Epithelial cell of umbilical artery (primary cell): ENCODE measurements around the gene HOXA2. TPM values are rescaled to one million over a fixed set of nuclear protein-coding genes. Genes with fewer than 3 reads are reported as not detected.

Source experiments
- total RNA-seq: library from RNA; depleted of rRNA; stranded (reverse); fragments of >200 nt; gene quantifications from 2 replicates; pipeline ENCODE4 v1.2.3, GENCODE V29; 2014

Gene HOXA2
- total RNA-seq: under 0.01 and 0.15 TPM in 2 replicates

DNA sequence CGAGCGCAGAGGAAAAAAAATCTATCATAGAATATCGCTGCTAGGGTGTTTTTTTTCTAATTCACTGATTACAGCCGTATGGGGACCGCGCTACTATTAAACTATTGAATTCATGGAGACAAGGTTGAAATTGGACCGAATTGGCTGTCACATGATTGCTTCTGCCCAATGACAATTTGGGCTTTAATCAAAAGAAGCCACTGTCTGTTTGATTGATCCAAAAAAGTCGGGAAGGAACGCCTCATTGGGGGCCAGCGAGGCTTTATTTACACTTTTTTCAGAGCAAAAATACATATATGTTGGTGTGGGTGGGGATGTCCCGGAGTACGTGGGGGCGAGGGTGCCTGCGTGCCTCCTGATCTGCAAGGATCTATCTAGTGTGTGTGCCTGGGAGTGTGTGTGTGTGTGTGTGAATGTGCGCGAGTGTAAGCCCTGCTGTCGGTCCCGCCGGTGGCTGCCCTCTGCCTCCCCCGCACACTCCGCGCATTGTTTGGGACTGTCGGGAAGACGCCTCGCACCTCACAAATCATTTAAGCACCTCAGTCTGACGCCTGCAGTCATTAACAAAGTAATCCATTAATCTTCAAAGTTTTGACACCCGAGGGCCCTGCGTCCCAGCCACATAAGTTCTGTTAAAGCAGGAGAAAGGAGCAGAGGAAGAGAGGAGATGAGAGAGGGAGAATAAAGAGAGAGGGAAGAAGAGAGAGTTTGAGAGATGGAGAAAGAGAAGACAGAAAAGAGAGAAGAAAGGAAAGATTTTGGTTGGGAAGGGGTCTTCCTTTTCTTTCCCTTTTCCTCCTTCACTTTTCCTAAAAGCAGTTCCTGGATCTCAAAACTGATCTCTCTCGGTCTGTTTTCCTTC, at the start of gene HOXA2:
Gene HOXA2, minus strand, starts transcription at position 103 of the 862 bp plus-strand sequence. CDS start 183 bp downstream, outside the sequence.

GRCh38 chr7:27147199-27148030, 44.9 kb upstream of the HOXA2 start, which contains the start of gene HOXA6:
Gene HOXA6 (minus strand): TSS chr7:27147774. CDS start chr7:27147749, 25 bp downstream.

DNA sequence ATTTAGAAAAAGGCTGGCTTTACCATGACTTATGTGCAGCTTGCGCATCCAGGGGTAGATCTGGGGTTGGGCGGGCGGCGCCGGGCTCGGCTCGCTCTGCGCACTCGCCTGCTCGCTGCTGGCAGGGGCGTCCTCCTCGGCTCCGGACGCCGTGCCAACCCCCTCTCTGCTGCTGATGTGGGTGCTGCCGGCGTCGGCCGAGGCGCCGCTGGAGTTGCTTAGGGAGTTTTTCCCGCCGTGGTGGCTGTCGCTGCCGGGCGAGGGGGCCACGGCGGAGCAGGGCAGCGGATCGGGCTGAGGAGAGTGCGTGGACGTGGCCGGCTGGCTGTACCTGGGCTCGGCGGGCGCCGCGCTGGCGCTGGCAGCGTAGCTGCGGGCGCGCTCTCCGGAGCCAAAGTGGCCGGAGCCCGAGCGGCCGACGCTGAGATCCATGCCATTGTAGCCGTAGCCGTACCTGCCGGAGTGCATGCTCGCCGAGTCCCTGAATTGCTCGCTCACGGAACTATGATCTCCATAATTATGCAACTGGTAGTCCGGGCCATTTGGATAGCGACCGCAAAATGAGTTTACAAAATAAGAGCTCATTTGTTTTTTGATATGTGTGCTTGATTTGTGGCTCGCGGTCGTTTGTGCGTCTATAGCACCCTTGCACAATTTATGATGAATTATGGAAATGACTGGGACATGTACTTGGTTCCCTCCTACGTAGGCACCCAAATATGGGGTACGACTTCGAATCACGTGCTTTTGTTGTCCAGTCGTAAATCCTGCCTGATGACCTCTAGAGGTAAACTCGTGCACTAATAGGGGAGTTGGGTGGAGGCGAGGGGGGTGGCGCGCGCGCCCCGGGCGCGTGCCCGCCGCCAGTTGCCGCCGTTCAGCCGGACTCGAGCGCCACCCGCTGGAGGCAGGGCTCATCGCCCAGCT, 40.8 kb upstream of the HOXA2 start, which contains the start of gene HOXA5:
Gene HOXA5, minus strand, starts transcription at position 659 of the 927 bp plus-strand sequence. Its CDS starts 74 bp downstream, at position 585.

GRCh38 chr7:27130540-27131389, 28.3 kb upstream of the HOXA2 start, which contains the start of gene HOXA4:
Gene HOXA4 (minus strand): TSS chr7:27130757. CDS start chr7:27130733, 24 bp downstream.

DNA sequence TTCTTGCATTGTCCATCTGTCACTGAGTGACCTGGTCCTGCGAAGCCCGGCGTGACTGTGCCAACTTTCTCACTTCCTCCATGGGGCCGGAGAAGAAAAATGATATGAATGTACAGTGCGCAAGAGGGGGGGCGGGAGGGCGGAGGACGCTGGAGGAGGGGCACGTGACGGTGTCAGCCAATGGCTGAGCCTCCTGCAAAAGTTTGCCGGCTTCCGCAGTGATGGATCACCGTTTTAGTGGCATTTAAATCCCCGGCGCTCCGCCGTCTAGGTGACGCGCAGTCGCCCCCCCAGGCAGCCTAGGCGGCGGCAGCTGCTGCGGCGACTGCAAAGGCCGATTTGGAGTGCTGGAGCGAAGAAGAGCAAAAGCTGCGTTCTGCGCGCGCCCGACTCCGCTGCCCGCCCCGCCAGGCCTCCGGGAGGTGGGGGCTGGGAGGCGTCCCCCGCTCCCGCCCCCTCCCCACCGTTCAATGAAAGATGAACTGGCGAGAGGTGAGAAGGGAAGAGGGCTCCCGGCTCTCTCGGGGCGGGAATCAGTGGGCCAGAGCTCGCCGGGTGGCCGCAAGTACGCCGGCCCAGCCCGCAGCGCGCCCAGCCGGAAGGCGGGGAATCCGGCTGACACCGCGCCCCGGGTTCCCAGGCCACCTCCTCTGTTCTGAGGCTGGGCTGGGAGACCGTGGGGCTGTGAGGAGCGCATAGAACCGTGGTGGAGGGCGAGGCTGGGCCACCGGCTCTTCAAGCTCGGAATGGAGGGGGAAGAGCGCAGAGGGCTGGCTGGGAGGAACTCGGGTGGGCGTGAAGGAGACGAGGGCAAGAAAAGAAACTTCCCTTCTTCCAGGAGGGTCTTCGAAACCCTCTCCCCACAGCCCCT, 6.4 kb downstream of the HOXA2 start, which contains the start of gene HOXA1:
Gene HOXA1, minus strand, starts transcription at position 104 of the 871 bp plus-strand sequence. Its CDS starts 88 bp downstream, at position 16.

Other genes starting within 250 kb of the HOXA2 start
- gene SKAP2, start 238.1 kb downstream of the HOXA2 start, total RNA-seq: 6.5 and 7.1 TPM in 2 replicates
- 0.30 and 0.32 TPM in 2 replicates for gene HOXA1, start 6.7 kb downstream of the HOXA2 start, total RNA-seq
- 0.30 and 0.32 TPM in 2 replicates for gene HOXA4, start 28.1 kb upstream of the HOXA2 start, total RNA-seq
- 4.2 and 9.6 TPM in 2 replicates for gene HOXA5, start 41.0 kb upstream of the HOXA2 start, total RNA-seq
- 2.6 and 2.9 TPM in 2 replicates for gene HOXA6, start 45.1 kb upstream of the HOXA2 start, total RNA-seq
- 1.4 and 3.6 TPM in 2 replicates for gene HOXA3, start 49.9 kb upstream of the HOXA2 start, total RNA-seq
- 1.4 and 1.9 TPM in 2 replicates for gene HOXA7, start 54.0 kb upstream of the HOXA2 start, total RNA-seq
- gene HOXA9, start 62.9 kb upstream of the HOXA2 start, total RNA-seq: 28.9 and 31.8 TPM in 2 replicates
- 17.9 and 20.1 TPM in 2 replicates for gene HOXA10, start 71.6 kb upstream of the HOXA2 start, total RNA-seq
- 8.1 and 10.3 TPM in 2 replicates for gene HOXA11, start 82.5 kb upstream of the HOXA2 start, total RNA-seq
- 0.65 and 2.1 TPM in 2 replicates for gene HOXA13, start 97.4 kb upstream of the HOXA2 start, total RNA-seq
- gene EVX1, start 140.1 kb upstream of the HOXA2 start, total RNA-seq: not detected in 2 replicates